Rectal smooth muscle tissue (tissue), 1 donor: ENCODE measurements around the gene FANK1.

Experiments
- H3K27ac ChIP-seq: one replicate; pipeline ENCODE4 v1.7.0; 2013; ENCODE audit warnings: low read depth, low read length, inconsistent platforms
- H3K27me3 ChIP-seq: one replicate; pipeline ENCODE4 v1.7.0; 2013; ENCODE audit warnings: low read length; ENCODE audit not compliant: control insufficient read depth, insufficient read depth
- H3K36me3 ChIP-seq: one replicate; pipeline ENCODE4 v1.7.0; 2013; ENCODE audit warnings: low read length; ENCODE audit not compliant: control insufficient read depth, insufficient read depth
- H3K4me1 ChIP-seq: one replicate; pipeline ENCODE4 v1.7.0; 2013; ENCODE audit warnings: low read length; ENCODE audit not compliant: control insufficient read depth, insufficient read depth
- H3K4me3 ChIP-seq: one replicate; pipeline ENCODE4 v1.7.0; 2013; ENCODE audit warnings: low read length
- H3K9ac ChIP-seq: one replicate; pipeline ENCODE4 v1.7.0; 2013; ENCODE audit warnings: low read length

Gene FANK1

GRCh38 chr10:126049759-126050700 is 153.7 kb downstream of the FANK1 start:
- H3K36me3 ChIP-seq = no peaks in the 10 kb centered on the region
- no peak overlapping the region for H3K4me3 ChIP-seq
- no peaks in the 10 kb centered on the region for H3K27me3 ChIP-seq
- H3K4me1 ChIP-seq = no peaks in the 10 kb centered on the region
- H3K9ac ChIP-seq = no peak overlapping the region
- no peak overlapping the region for H3K27ac ChIP-seq

GRCh38 chr10:126052171-126052570 is 155.8 kb downstream of the FANK1 start:
- no peak overlapping the region for H3K4me3 ChIP-seq

GRCh38 chr10:126054191-126054590 is 157.8 kb downstream of the FANK1 start:
- Histone ChIP-seq H3K36me3 (no peaks in the 10 kb centered on the region), H3K4me1 (no peaks in the 10 kb centered on the region), H3K9ac (no peak overlapping the region), H3K27ac (no peak overlapping the region), H3K4me3 (no peak overlapping the region), H3K27me3 (no peaks in the 10 kb centered on the region)

More at GRCh38 chr10:126052171-126052570, 155.8 kb downstream of the FANK1 start:
- Histone ChIP-seq H3K36me3 (no peaks in the 10 kb centered on the region), H3K4me1 (no peaks in the 10 kb centered on the region), H3K27me3 (no peaks in the 10 kb centered on the region), H3K27ac (no peak overlapping the region), H3K9ac (no peak overlapping the region)

GRCh38 chr10:126057494-126057893 is 161.1 kb downstream of the FANK1 start:
- Histone ChIP-seq H3K27me3 (no peaks in the 10 kb centered on the region), H3K9ac (no peak overlapping the region), H3K4me3 (no peak overlapping the region), H3K27ac (no peak overlapping the region), H3K36me3 (no peaks in the 10 kb centered on the region), H3K4me1 (no peaks in the 10 kb centered on the region)

- Histone ChIP-seq H3K27me3 (no peaks in the 10 kb centered on the region), H3K4me3 (no peak overlapping the region), H3K9ac (no peak overlapping the region), H3K27ac (no peak overlapping the region), H3K4me1 (no peaks in the 10 kb centered on the region), H3K36me3 (no peaks in the 10 kb centered on the region)
Measured at GRCh38 chr10:126058104-126058503, 161.7 kb downstream of the FANK1 start.

- H3K9ac ChIP-seq = no peak overlapping the region
- H3K27me3 ChIP-seq = no peaks in the 10 kb centered on the region
- no peak overlapping the region for H3K4me3 ChIP-seq
- H3K36me3 ChIP-seq = no peaks in the 10 kb centered on the region
- no peaks in the 10 kb centered on the region for H3K4me1 ChIP-seq
- H3K27ac ChIP-seq = no peak overlapping the region
Measured at GRCh38 chr10:126058507-126058906, 162.1 kb downstream of the FANK1 start.
